GM12878 (cell line): ENCODE data around the gene ADAM33. TPM values are rescaled to one million over a fixed set of nuclear protein-coding genes. Genes with fewer than 3 reads are reported as not detected.

Experiments
- ATAC-seq: fragments of 200-7000 bp; cut with Tn5 transposase; 3 replicates; pipeline ENCODE4 v1.9.1; 2020; ENCODE audit warnings: mild to moderate bottlenecking, moderate library complexity
- BruUV-seq: library from RNA; stranded (reverse); fragments of 400-500 nt; replicated peaks from 2 replicates; lab custom pipeline; 2021; lab: Mats Ljungman, UMichigan
- CTCF ChIA-PET: fragments of 300-600 bp; sonication (Branson Sonifier 250); formaldehyde crosslinking; extraction: SDS; loops from one replicate; lab custom pipeline; 2021; ENCODE audit warnings: inconsistent platforms; lab: Yijun Ruan, JAX
- POLR2A ChIA-PET: fragments of 350-600 bp; formaldehyde crosslinking; extraction: SDS; loops from one replicate; lab custom pipeline; 2021; ENCODE audit warnings: inconsistent platforms; lab: Charles Lee
- RAD21 ChIA-PET: fragments of 300-600 bp; sonication (Branson Sonifier 250); formaldehyde crosslinking; loops from one replicate; lab custom pipeline; 2023; ENCODE audit warnings: antibody characterized with exemption; ENCODE audit not compliant: unreplicated experiment; lab: Charles Lee
- SMC1A ChIA-PET: fragments of 300-600 bp; sonication (Branson Sonifier 250); formaldehyde crosslinking; loops from one replicate; lab custom pipeline; 2023; ENCODE audit not compliant: unreplicated experiment, uncharacterized antibody; lab: Charles Lee
- DNase-seq: peaks from one replicate; pipeline ENCODE4 v3.0.0-alpha.2; 2011; ENCODE audit warnings: low read depth, low spot score
- FAIRE-seq: peaks from 3 replicates; lab custom pipeline; 2011; peaks lifted over from hg19 to GRCh38; lab: Jason Lieb, UNC
- H2AFZ ChIP-seq: 2 replicates; pipeline ENCODE4 v1.6.0; 2011; ENCODE audit warnings: low read depth, low read length, control low read depth; ENCODE audit not compliant: control insufficient read depth
- H3K27ac ChIP-seq: 2 replicates; pipeline ENCODE4 v1.5.1; 2011; ENCODE audit warnings: control low read depth; ENCODE audit not compliant: control insufficient read depth, insufficient read depth
- H3K27me3 ChIP-seq, 2 experiments: replicated peaks in 1 of 2; 2 replicates each; pipeline versions ENCODE4 v1.6.0 to v1.6.1; 2011; ENCODE audit warnings: low read length in 1 of 2; ENCODE audit not compliant: control insufficient read depth in 2 of 2, insufficient read depth in 2 of 2
- H3K36me3 ChIP-seq, 2 experiments: 2 replicates each; pipeline ENCODE4 v1.5.1; 2011; ENCODE audit warnings: low read length in 1 of 2; ENCODE audit not compliant: control insufficient read depth in 2 of 2, insufficient read depth in 2 of 2
- H3K4me1 ChIP-seq: 2 replicates; pipeline ENCODE4 v1.6.1; 2011; ENCODE audit warnings: mild to moderate bottlenecking, low read length, moderate library complexity, mixed read lengths; ENCODE audit not compliant: control insufficient read depth, insufficient read depth
- H3K4me2 ChIP-seq: 2 replicates; pipeline ENCODE4 v1.6.0; 2011; ENCODE audit warnings: control low read depth; ENCODE audit not compliant: control insufficient read depth, insufficient read depth
- H3K4me3 ChIP-seq: fragments of 200-600 bp; sonication (generic); 2 replicates; pipeline ENCODE4 v1.5.1; 2016
- H3K79me2 ChIP-seq: 2 replicates; pipeline ENCODE4 v1.6.0; 2011; ENCODE audit warnings: low read length; ENCODE audit not compliant: control insufficient read depth, insufficient read depth
- H3K9ac ChIP-seq: 2 replicates; pipeline ENCODE4 v1.8.0; 2011; ENCODE audit warnings: low read length, control low read depth, mixed read lengths; ENCODE audit not compliant: control insufficient read depth, insufficient read depth
- H3K9me3 ChIP-seq: replicated peaks from 3 replicates; pipeline ENCODE4 v1.5.1; 2011; ENCODE audit warnings: mild to moderate bottlenecking, low read length; ENCODE audit not compliant: control insufficient read depth, insufficient read depth
- H4K20me1 ChIP-seq: 2 replicates; pipeline ENCODE4 v1.6.0; 2011; ENCODE audit not compliant: control insufficient read depth, insufficient read depth
- ASH2L ChIP-seq: fragments of 300-600, 200-600 bp; sonication (generic); IDR thresholded peaks from 2 replicates; pipeline ENCODE4 v1.6.1; 2017; ENCODE audit warnings: low read depth, mild to moderate bottlenecking, borderline replicate concordance
- ATF7 ChIP-seq: fragments of 450-650 bp; IDR thresholded peaks from 2 replicates; pipeline ENCODE4 v1.6.1; 2016; ENCODE audit warnings: low read depth, mild to moderate bottlenecking
- CBX5 ChIP-seq: sonication (generic); IDR thresholded peaks from 2 replicates; pipeline ENCODE4 v1.6.1; 2016; ENCODE audit warnings: low read depth, moderate library complexity, mild to moderate bottlenecking, inconsistent platforms
- IKZF1 ChIP-seq: fragments of 450-650 bp; conservative IDR thresholded peaks from 2 replicates; pipeline ENCODE4 v1.6.1; 2017; ENCODE audit warnings: antibody characterized with exemption, mild to moderate bottlenecking
- KLF5 ChIP-seq: fragments of 450-650 bp; IDR thresholded peaks from 2 replicates; pipeline ENCODE4 v1.6.1; 2014; ENCODE audit warnings: mild to moderate bottlenecking; ENCODE audit not compliant: partially characterized antibody
- LARP7 ChIP-seq: fragments of 450-650 bp; IDR thresholded peaks from 2 replicates; pipeline ENCODE4 v1.6.1; 2017; ENCODE audit warnings: mild to moderate bottlenecking
- MTA2 ChIP-seq: fragments of 450-650 bp; IDR thresholded peaks from 2 replicates; pipeline ENCODE4 v1.6.1; 2016; ENCODE audit warnings: low read depth, mild to moderate bottlenecking, moderate library complexity
- MYB ChIP-seq: fragments of 150-350 bp; IDR thresholded peaks from 2 replicates; pipeline ENCODE4 v1.6.1; 2014; ENCODE audit warnings: mild to moderate bottlenecking, low read depth, low read length, borderline replicate concordance
- PML ChIP-seq: IDR thresholded peaks from 2 replicates; pipeline ENCODE4 v1.6.1; 2012; ENCODE audit warnings: low read length, inconsistent platforms
- POLR2AphosphoS5 ChIP-seq: IDR thresholded peaks from 2 replicates; pipeline ENCODE4 v1.6.1; 2011; ENCODE audit warnings: mild to moderate bottlenecking, low read length, inconsistent platforms
- RB1 ChIP-seq: fragments of 450-650 bp; formaldehyde crosslinking; IDR thresholded peaks from 2 replicates; pipeline ENCODE4 v1.6.1; 2017; ENCODE audit warnings: mild to moderate bottlenecking, borderline replicate concordance
- SP1 ChIP-seq: IDR thresholded peaks from one replicate; pipeline ENCODE4 v1.6.1; 2011; ENCODE audit warnings: low read depth, low read length
- SREBF1 ChIP-seq: IDR thresholded peaks from 2 replicates; pipeline ENCODE4 v1.6.1; 2012; ENCODE audit warnings: mild to moderate bottlenecking, low read length
- SUZ12 ChIP-seq: fragments of 200-600 bp; sonication (generic); IDR thresholded peaks from one replicate; pipeline ENCODE4 v1.6.1; 2018; ENCODE audit warnings: antibody characterized with exemption, mild to moderate bottlenecking; ENCODE audit not compliant: unreplicated experiment
- TCF7 ChIP-seq: IDR thresholded peaks from 2 replicates; pipeline ENCODE4 v1.6.1; 2014; ENCODE audit warnings: antibody characterized with exemption, borderline replicate concordance
- WRNIP1 ChIP-seq: IDR thresholded peaks from 2 replicates; pipeline ENCODE4 v1.6.1; 2011; ENCODE audit warnings: low read depth, low read length, improper control_type of control experiment, borderline replicate concordance
- YY1 ChIP-seq: IDR thresholded peaks from 2 replicates; pipeline ENCODE4 v1.6.1; 2011; ENCODE audit warnings: low read depth, mild to moderate bottlenecking, low read length
- ZNF207 ChIP-seq: fragments of 450-650 bp; IDR thresholded peaks from 2 replicates; pipeline ENCODE4 v1.6.1; 2014; ENCODE audit warnings: antibody characterized with exemption, mild to moderate bottlenecking, borderline replicate concordance
- WGBS: methylation state at CpG from one replicate; pipeline ENCODE4 v1.1.6; 2016; ENCODE audit warnings: low lambda C conversion rate; ENCODE audit not compliant: insufficient replicate concordance, insufficient coverage; ENCODE audit errors: missing lambda C conversion rate; 5-methylcytosine and 5-hydroxymethylcytosine counted together
- in situ Hi-C: fragments of 300-500 bp; cut with MboI; formaldehyde crosslinking; loops from 9 replicates; pipeline ENCODE4 v1.14.3; 2018; ENCODE audit warnings: mixed read lengths
- intact Hi-C: fragments of 100-400 bp; cut with micrococcal nuclease; formaldehyde crosslinking; loops from one replicate; pipeline ENCODE4 v1.14.2; 2022; ENCODE audit not compliant: unreplicated experiment
- polyA plus RNA-seq, 11 experiments: library from polyadenylated mRNA; depleted of rRNA in 4 of 11; unstranded in 6 of 11; stranded (reverse) in 5 of 11; fragments of >200 nt; fragmentation: Nextera tagmentation in 4 of 11; fragmentation: Illumina TruSeq in 1 of 11; extraction: Ambion mirVana in 4 of 11; extraction: Trizol in 1 of 11; gene quantifications; 1 replicate in 1 of 11; 2 replicates in 10 of 11; pipeline versions ENCODE4 v1.2.1 to v1.2.3, GENCODE V29; 2011 to 2016; ENCODE audit warnings: inconsistent platforms in 2 of 11, missing spikeins in 2 of 11, low read depth in 1 of 11
- total RNA-seq, 4 experiments: library from RNA; depleted of rRNA in 3 of 4; stranded (reverse); fragments of >200 nt in 3 of 4; fragmentation: Illumina TruSeq in 1 of 4; extraction: Trizol in 1 of 4; gene quantifications; 2 replicates each; pipeline versions ENCODE4 v1.2.1 to v1.2.3, GENCODE V29; 2013 to 2021
- TF ChIP-seq, protein P1 (sequence below): IDR thresholded peaks from 2 replicates; pipeline ENCODE4 v1.6.1; 2011; ENCODE audit warnings: low read depth, mild to moderate bottlenecking, low read length, moderate library complexity, borderline replicate concordance; ENCODE audit errors: extremely low read depth
- TF ChIP-seq, protein P2 (sequence below): fragments of 450-650 bp; formaldehyde crosslinking; IDR thresholded peaks from 2 replicates; pipeline ENCODE4 v1.5.0; 2022; ENCODE audit warnings: mild to moderate bottlenecking, missing genetic modification characterization

The ADAM33 gene
- total and polyA plus RNA-seq, 10 of the 15 experiments (the other 5 are each of a cell fraction or from before 2014, with no cell fraction given) = not detected

DNA sequence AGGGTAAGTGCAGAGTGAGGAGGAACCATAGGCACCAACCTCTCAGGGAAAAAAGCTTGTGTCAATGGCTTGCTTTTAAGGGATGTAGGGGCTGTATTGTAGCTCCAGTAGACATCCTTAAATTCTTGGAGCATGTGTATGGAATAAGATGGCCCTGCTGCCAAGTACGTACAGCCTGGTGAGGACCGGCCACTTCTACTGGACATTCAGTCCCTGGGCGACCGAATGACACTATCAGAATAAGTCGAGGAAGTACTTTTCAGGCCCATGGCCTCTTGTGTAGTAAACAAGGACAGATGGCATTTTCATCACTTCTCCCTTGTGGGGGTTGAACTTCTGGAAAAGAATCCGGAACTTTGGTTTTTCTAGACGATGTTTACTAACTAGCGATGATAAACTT, 51.4 kb downstream of the ADAM33 start:
- POLR2A ChIA-PET = no interaction called here
- BruUV-seq = no TSS peak
- TF ChIP-seq, protein P1, sequence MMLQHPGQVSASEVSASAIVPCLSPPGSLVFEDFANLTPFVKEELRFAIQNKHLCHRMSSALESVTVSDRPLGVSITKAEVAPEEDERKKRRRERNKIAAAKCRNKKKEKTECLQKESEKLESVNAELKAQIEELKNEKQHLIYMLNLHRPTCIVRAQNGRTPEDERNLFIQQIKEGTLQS = no peak
- TF ChIP-seq IKZF1 = no peak
- no peak for TF ChIP-seq ASH2L
- no peak for TF ChIP-seq SP1
- TF ChIP-seq SREBF1 = no peak
- no peak for TF ChIP-seq SUZ12
- no peak for TF ChIP-seq TCF7
- TF ChIP-seq PML = no peak
- TF ChIP-seq ATF7 = no peak
- TF ChIP-seq, protein P2, sequence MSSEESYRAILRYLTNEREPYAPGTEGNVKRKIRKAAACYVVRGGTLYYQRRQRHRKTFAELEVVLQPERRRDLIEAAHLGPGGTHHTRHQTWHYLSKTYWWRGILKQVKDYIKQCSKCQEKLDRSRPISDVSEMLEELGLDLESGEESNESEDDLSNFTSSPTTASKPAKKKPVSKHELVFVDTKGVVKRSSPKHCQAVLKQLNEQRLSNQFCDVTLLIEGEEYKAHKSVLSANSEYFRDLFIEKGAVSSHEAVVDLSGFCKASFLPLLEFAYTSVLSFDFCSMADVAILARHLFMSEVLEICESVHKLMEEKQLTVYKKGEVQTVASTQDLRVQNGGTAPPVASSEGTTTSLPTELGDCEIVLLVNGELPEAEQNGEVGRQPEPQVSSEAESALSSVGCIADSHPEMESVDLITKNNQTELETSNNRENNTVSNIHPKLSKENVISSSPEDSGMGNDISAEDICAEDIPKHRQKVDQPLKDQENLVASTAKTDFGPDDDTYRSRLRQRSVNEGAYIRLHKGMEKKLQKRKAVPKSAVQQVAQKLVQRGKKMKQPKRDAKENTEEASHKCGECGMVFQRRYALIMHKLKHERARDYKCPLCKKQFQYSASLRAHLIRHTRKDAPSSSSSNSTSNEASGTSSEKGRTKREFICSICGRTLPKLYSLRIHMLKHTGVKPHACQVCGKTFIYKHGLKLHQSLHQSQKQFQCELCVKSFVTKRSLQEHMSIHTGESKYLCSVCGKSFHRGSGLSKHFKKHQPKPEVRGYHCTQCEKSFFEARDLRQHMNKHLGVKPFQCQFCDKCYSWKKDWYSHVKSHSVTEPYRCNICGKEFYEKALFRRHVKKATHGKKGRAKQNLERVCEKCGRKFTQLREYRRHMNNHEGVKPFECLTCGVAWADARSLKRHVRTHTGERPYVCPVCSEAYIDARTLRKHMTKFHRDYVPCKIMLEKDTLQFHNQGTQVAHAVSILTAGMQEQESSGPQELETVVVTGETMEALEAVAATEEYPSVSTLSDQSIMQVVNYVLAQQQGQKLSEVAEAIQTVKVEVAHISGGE (CRISPR knock-in tag) = no peak
- TF ChIP-seq CBX5 = no peak
- TF ChIP-seq RB1 = no peak
- TF ChIP-seq YY1 = no peak
- TF ChIP-seq MTA2 = no peak
- no peak for TF ChIP-seq POLR2AphosphoS5
- no peak for TF ChIP-seq KLF5
- TF ChIP-seq WRNIP1 = no peak
- no peak for TF ChIP-seq LARP7
- TF ChIP-seq MYB = no peak
- no peak for TF ChIP-seq ZNF207
- no peak for FAIRE-seq
- Histone ChIP-seq H3K27me3 (no peaks in the 10 kb centered on the region), H2AFZ (no peak overlapping the region), H3K4me3 (no peak overlapping the region), H3K9me3 (no peaks in the 10 kb centered on the region), H3K27ac (no peak overlapping the region), H3K79me2 (no peaks in the 10 kb centered on the region), H3K9ac (no peak overlapping the region), H3K4me2 (no peak overlapping the region), H3K4me1 (no peaks in the 10 kb centered on the region), H3K36me3 (peaks cover 0 to 4% of the 10 kb centered on the region in 2 experiments; a peak in 2 of 4 replicates), H4K20me1 (no peaks in the 10 kb centered on the region)
- WGBS = 92% methylated on average over 8 of the region's 8 CpGs
- SMC1A ChIA-PET = no interaction called here
- intact Hi-C loops (no loop called here), in situ Hi-C loops (no loop called here)
- CTCF ChIA-PET = interaction anchor here (0.6 to 0.9 kb wide), 2 partner anchors 45 to 80 kb away, joined by 3 read pairs; no protein-coding TSS in a partner anchor
- RAD21 ChIA-PET = interaction anchor here (0.6 kb wide), 1 partner anchor 322 kb away, joined by 3 read pairs; no protein-coding TSS in a partner anchor
- no peak for DNase-seq
- ATAC-seq = no peak
